NCI-H1694 (cell line): ENCODE data around the gene KLHL8.
"Not testable (repeated sequence)": the region's sequence is repeated elsewhere in the genome, so short reads cannot be mapped to it uniquely, and the experiment has no call there.

ENCODE experiments used
- DNase-seq: peaks from one replicate; lab custom pipeline; 2025; lab: John Stamatoyannopoulos, UW

The KLHL8 gene

GRCh38 chr4:87174672-87175071, 45.7 kb downstream of the KLHL8 start:
- DNase-seq, result no peak

GRCh38 chr4:87171944-87172343, 48.5 kb downstream of the KLHL8 start:
- no peak for DNase-seq

- no peak for DNase-seq
These were observed 54.0 kb downstream of the KLHL8 start for GRCh38 chr4:87166296-87166854.

- DNase-seq, result no peak
These were observed 54.5 kb downstream of the KLHL8 start for GRCh38 chr4:87165892-87166291.

GRCh38 chr4:87153078-87153870, 67.1 kb downstream of the KLHL8 start:
- DNase-seq, result no peak

- no peak for DNase-seq
These were observed 67.9 kb downstream of the KLHL8 start for GRCh38 chr4:87152310-87153041.

- no peak for DNase-seq
These were observed 68.7 kb downstream of the KLHL8 start for GRCh38 chr4:87151730-87152129.

- DNase-seq, result peak; percentile 80
These were observed 69.7 kb downstream of the KLHL8 start for GRCh38 chr4:87150498-87151261.

GRCh38 chr4:87147116-87147515, 73.3 kb downstream of the KLHL8 start:
- DNase-seq, result no peak

GRCh38 chr4:87145934-87146333, 74.5 kb downstream of the KLHL8 start:
- not testable (repeated sequence) for DNase-seq

GRCh38 chr4:87144356-87144755, 76.1 kb downstream of the KLHL8 start:
- no peak for DNase-seq

- no peak for DNase-seq
These were observed 79.0 kb downstream of the KLHL8 start for GRCh38 chr4:87141428-87141827.

- DNase-seq, result no peak
These were observed 86.3 kb downstream of the KLHL8 start for GRCh38 chr4:87134122-87134521.

- DNase-seq, result no peak
These were observed 87.2 kb downstream of the KLHL8 start for GRCh38 chr4:87133183-87133582.

GRCh38 chr4:87132035-87132434, 88.4 kb downstream of the KLHL8 start:
- DNase-seq, result no peak

- DNase-seq, result no peak
These were observed 89.3 kb downstream of the KLHL8 start for GRCh38 chr4:87130985-87131703.

GRCh38 chr4:87129681-87130080, 90.7 kb downstream of the KLHL8 start:
- DNase-seq, result no peak

- DNase-seq, result no peak
These were observed 92.3 kb downstream of the KLHL8 start for GRCh38 chr4:87128006-87128705.

- DNase-seq, result no peak
These were observed 94.4 kb downstream of the KLHL8 start for GRCh38 chr4:87126056-87126455.

GRCh38 chr4:87122252-87122651, 98.2 kb downstream of the KLHL8 start:
- no peak for DNase-seq
